ENCODE measurements around the gene GMDS. TPM values are rescaled to one million over a fixed set of nuclear protein-coding genes. Genes with fewer than 3 reads are reported as not detected.

GMDS gene
- total RNA-seq = 7.0 and 11.7 TPM in 2 replicates

GRCh38 chr6:2245103-2245876 lies at the start of gene GMDS:
Gene GMDS, minus strand, starts transcription at chr6:2245605.

GRCh38 chr6:1609648-1610496 lies 635.5 kb downstream of the GMDS start, which contains the start of gene FOXC1:
Gene FOXC1, plus strand, starts transcription at chr6:1609915. Its CDS starts 531 bp downstream, at chr6:1610446.

All from regular cardiac myocyte (primary cell).